CD4-positive, alpha-beta T cell treated with Interleukin-17A for 1 hour (primary cell): ENCODE data around the gene FTL.
A peak's percentile ranks its signal among the peaks of the same experiment; 100 is the strongest.

Experiments used
- DNase-seq: peaks from one replicate; pipeline ENCODE4 v3.0.0-alpha.2; 2020

The FTL gene

GRCh38 chr19:48946463-48947257 lies 18.4 kb upstream of the FTL start:
- DNase-seq = no peak

GRCh38 chr19:48947258-48947542 lies 17.9 kb upstream of the FTL start:
- DNase-seq = no peak

- DNase-seq = no peak
Observed at GRCh38 chr19:48950159-48950558, 14.9 kb upstream of the FTL start.

GRCh38 chr19:48950830-48951519 lies 14.1 kb upstream of the FTL start:
- DNase-seq = no peak

GRCh38 chr19:48953141-48953540 lies 12.0 kb upstream of the FTL start:
- no peak for DNase-seq

GRCh38 chr19:48953990-48954594 lies 11.0 kb upstream of the FTL start:
- DNase-seq = no peak

- DNase-seq = peak; percentile 87
Observed at GRCh38 chr19:48954595-48955307, 10.4 kb upstream of the FTL start, which contains the start of gene BAX. TSS of gene BAX (plus strand) at chr19:48954875. CDS start at chr19:48954929, 54 bp downstream.

GRCh38 chr19:48955308-48955958 lies 9.7 kb upstream of the FTL start:
- no peak for DNase-seq

- no peak for DNase-seq
Observed at GRCh38 chr19:48958006-48958405, 7.1 kb upstream of the FTL start.

- no peak for DNase-seq
Observed at GRCh38 chr19:48959341-48960239, 5.5 kb upstream of the FTL start.

GRCh38 chr19:48961051-48961649 lies 4.0 kb upstream of the FTL start:
- no peak for DNase-seq

GRCh38 chr19:48961673-48962028 lies 3.5 kb upstream of the FTL start:
- no peak for DNase-seq

GRCh38 chr19:48962029-48962848 lies 2.9 kb upstream of the FTL start:
- peak; percentile 53 for DNase-seq

- no peak for DNase-seq
Observed at GRCh38 chr19:48962849-48963165, 2.3 kb upstream of the FTL start.

GRCh38 chr19:48963371-48964204 lies 1.5 kb upstream of the FTL start:
- peak; percentile 56 for DNase-seq

- no peak for DNase-seq
Observed at GRCh38 chr19:48964205-48965039, 687 bp upstream of the FTL start.

GRCh38 chr19:48965806-48966540 lies 864 bp downstream of the FTL start:
- peak; percentile 90 for DNase-seq
